Measurements from ENCODE around the gene NCAPH2.

- TF ChIP-seq CTCF (IDR thresholded peaks at IDR 0.05) (no peak), POLR2A (IDR thresholded peaks at IDR 0.05) (no peak)
Measured at GRCh38 chr22:50459496-50460140, 48.4 kb upstream of the NCAPH2 start.
